SK-N-SH (cell line): ENCODE data around the gene APBA2.

Experiments
- CTCF ChIP-seq: fragments of 200-600 bp; sonication (generic); IDR thresholded peaks from 2 replicates; pipeline ENCODE4 v1.6.1; 2017; ENCODE audit warnings: antibody characterized with exemption, mild to moderate bottlenecking, moderate library complexity
- REST ChIP-seq: IDR thresholded peaks from 2 replicates; pipeline ENCODE4 v1.6.1; 2012; ENCODE audit warnings: mild to moderate bottlenecking, low read depth, low read length, moderate library complexity
- TAF1 ChIP-seq: IDR thresholded peaks from 2 replicates; pipeline ENCODE4 v1.6.1; 2012; ENCODE audit warnings: low read depth, mild to moderate bottlenecking, low read length, moderate library complexity, borderline replicate concordance

- TF ChIP-seq CTCF (no peak), TAF1 (no peak), REST (no peak)
These were observed 12.1 kb upstream of the APBA2 start for GRCh38 chr15:28873585-28874190.
